Measurements from ENCODE around the gene FAM221B.

FAM221B gene

DNA sequence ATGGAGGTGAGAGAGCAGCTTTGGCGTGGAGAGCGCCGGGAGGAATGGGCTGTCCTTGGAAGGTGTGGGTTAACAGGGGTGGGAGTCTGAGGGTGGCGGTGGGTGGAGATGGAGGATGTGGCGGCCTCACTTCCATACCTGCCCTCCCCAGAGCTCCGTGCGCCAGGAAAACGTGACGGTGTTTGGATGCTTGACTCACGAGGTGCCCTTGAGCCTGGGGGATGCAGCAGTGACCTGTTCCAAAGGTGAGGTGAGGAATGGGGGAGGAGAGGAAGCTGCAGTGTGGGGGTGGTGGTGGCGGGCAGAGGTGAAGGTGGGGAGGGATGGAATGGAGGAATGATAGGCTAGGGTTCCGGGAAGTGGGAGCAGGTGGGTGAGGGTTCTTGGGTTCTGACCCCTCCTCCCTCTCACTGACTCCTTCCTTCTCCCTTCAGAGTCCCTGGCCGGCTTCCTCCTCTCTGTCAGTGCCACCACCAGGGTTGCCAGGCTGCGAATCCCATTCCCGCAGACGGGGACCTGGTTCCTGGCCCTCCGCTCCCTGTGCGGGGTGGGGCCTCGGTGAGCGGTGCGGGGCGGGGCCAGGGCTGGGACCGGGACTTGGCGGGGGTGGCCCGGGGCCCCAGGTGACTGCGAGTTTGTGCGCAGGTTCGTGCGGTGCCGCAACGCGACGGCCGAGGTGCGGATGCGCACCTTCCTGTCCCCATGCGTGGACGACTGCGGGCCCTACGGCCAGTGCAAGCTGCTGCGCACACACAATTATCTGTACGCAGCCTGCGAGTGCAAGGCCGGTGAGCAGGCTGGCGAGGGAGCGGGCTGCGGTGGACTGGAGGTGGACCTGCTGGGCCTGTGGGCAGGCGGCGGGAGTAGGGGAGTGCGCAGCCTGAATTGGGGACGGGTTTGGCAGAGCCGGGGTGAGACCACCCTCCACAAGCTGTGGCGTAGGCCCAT, 17.6 kb upstream of the FAM221B start:
- DNase-seq (ENCODE audit: low spot score) = no peak

DNA sequence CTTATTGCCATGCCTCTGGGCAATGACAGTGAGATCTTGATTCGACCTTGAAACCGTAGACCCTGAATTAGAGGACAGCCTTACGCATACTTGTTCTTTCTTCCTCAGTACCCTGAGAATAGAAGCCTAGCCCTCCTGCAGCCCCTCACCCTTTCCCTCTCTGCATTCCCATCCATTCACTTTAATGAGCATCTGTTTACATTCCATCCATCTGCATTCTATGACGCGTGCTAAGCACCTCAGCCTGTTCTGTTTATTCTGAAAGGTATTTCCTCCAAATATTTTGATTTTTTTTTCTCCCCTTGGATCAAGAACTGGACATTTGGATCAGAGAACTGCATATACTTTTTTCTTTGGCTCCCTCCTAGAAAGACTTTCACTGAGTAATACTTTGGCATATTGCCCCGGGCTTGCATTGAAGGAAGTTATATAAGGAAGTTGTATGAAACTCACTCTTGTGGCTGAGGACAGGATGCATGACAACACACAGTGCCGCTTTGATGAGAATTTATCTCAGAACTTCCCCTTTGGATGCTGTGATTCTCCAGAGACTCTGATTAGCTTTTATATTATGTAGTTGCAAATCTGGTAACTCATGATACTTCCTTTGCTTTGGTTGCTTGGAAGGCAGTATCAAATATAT, 16.2 kb upstream of the FAM221B start:
- DNase-seq (ENCODE audit: low spot score) = no peak

DNA sequence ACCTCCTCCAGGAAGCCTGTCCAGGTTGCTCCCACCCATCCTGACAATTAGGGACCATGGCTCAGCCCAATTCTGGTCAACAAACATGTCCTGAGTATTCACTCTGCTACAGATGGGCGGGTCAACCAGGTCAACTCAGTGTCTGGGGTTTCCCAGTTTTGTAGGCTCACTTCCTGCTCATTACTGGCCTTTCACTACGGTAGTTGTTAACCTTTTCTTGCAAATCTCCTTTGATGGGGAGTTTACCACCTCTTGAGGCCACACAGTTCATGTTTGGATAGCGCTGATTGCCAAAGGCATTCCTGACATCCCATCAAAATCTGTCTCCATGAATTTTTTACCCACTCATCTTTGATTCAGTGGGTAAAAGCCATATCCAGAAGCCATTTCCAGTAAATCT, 14.3 kb upstream of the FAM221B start:
- DNase-seq (ENCODE audit: low spot score) = no peak

DNA sequence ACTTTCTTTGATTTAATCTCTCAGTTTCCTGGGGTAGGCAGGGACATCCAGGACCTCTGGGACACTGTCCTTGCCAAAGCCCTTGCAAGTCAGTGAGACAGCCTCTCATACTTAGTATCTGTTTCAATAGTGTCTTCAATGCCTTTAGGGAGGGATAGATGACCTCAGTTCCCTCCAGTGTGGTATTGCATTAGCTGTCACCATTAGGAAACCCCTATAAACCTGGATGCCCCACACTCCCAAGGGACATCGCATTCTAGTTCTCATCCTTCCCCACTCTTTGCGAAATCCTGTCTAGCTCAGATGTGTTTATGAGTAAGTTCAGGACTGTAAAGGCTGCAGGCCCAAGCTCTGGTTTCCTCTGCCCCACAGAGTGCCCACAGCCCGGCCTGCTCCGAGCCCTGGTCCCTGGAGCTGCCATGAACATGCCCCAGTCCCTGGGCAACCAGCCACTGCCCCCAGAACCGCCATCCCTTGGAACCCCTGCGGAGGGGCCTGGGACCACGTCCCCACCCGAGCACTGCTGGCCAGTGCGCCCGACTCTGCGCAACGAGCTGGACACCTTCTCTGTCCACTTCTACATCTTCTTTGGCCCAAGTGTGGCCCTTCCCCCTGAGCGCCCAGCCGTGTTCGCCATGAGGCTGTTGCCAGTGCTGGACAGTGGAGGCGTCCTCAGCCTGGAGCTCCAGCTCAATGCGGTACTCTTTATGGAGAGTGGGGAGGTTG, 13.7 kb upstream of the FAM221B start:
- no peak for DNase-seq (ENCODE audit: low spot score)

DNA sequence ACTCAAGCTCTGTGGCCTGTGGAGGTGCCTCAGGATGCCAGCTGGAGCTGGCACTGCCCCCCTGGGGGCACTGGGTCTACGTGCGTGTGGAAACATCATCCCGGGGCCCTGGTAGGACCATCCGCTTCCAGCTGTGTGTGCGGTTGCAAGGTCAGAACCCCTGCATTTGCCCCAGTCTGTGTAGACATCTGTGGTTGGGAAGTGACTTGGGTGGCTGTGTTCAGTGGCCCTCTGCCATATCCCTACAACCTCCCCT, 13.0 kb upstream of the FAM221B start:
- DNase-seq (ENCODE audit: low spot score) = no peak

DNA sequence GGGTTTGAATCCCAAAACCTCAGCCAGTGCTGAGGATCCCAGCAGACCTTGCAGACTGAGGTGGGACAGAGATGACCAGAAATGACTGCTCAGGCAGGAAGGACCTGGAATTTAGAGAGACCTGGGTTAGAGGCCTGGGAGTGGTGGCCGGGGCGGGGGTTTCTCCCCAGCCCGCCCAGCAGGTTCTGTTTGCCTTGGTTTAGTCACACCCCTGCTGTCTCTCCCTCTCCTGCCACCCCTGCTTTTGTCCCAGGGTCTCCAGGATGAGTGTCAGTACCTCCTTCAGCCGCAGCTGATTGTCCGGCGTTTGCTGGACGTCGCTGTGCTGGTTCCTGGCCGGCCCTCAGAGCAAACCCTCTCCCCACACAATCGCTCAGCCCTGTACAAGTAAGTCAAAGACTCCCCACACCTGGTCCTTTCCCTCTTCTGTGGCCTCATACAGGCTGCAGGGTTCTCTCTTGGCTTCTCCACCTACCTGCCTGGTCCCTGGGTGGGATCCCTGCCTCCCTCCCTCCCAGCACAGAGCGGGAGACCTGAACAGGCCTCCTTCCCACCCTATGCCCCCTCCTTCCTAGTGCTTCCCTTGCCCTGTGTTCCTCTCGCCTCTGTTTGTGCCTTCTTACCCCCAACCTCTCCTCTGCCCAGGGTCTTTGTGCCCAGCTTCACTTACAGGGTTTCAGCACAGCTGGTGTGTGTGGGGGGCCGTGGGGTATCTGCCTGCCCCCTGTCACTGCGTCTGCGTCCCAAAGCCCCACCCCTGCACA, 12.5 kb upstream of the FAM221B start:
- DNase-seq (ENCODE audit: low spot score) = no peak

DNA sequence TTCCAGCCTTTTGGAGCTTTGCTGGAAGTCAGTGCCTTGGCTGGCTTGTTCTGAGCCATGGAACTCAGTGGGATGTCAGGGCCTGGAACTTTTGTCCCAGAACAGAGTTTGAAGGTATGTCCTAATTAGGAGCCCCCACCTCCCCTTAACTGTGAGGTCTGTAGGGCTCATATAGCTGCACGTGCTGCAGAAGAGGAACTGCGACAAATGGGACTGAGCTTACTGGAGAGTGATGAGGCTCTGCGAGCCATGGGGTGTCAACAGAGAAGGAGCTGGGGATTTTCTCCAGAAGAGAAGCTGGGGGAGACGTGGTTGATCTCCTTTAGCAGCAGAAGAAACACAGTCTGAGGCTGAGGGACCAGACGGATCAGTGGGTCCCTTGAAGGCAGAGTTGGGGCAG, 11.4 kb upstream of the FAM221B start:
- DNase-seq (ENCODE audit: low spot score) = no peak

DNA sequence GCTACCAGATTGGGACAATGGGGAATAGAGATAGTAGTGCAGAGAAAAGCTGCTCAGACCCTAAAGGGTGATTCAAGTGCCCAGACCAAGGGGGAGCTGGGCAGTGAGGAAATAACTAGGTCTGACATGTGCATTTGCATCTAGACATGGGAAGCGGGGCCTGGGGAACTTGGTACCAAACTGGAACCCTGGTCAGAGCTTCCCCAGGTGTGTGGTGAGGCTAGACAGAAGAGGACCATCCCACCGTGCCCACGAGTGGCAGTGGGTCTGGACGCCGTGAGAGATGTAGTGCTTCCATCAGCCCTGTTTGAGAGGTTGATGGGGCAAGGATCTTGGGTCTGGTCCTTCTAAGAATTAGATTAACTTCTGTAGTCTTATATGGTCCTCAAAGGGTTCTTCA, 8.1 kb upstream of the FAM221B start:
- DNase-seq (ENCODE audit: low spot score) = no peak

DNA sequence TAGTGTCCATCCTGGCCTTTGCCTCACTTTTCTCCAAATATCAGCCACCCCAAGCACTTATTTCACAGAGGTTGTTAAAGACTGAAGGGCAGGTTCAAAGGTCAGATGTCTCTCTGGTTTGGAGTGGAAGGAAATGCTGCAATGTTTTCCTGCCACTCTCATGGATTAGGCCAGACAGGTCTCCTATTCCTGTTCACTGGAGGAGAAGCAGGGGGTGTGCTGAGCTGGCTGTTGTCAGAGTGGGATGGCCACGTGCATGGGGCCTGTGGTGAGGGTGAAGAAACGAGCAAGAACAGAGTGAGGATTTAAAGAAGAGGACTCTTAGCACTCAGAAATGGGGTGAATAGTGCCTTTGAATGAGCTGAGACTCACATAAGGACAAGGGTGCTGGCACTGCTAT, 7.2 kb upstream of the FAM221B start:
- DNase-seq (ENCODE audit: low spot score) = peak; percentile 52

DNA sequence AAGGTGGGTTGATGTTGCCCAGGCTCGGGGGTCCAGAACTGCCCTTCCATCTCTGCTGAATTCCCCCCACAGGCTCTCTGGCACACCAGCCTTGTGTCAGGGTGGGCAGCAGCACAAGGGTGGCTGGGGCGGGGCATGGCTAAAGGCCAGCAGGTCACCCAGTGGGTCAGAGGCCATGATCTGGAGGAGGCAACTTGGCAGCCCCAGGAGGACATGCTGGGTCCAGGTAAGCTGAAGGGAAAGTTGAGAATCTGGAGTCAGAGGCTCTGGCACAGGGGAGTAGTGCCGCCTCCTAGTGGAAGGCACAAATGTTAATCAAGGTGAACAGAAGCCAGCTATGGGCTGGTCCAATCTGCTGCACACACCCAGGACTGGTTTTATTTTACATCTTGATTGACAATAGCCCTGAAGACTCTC, 6.7 kb upstream of the FAM221B start:
- DNase-seq (ENCODE audit: low spot score) = no peak

DNA sequence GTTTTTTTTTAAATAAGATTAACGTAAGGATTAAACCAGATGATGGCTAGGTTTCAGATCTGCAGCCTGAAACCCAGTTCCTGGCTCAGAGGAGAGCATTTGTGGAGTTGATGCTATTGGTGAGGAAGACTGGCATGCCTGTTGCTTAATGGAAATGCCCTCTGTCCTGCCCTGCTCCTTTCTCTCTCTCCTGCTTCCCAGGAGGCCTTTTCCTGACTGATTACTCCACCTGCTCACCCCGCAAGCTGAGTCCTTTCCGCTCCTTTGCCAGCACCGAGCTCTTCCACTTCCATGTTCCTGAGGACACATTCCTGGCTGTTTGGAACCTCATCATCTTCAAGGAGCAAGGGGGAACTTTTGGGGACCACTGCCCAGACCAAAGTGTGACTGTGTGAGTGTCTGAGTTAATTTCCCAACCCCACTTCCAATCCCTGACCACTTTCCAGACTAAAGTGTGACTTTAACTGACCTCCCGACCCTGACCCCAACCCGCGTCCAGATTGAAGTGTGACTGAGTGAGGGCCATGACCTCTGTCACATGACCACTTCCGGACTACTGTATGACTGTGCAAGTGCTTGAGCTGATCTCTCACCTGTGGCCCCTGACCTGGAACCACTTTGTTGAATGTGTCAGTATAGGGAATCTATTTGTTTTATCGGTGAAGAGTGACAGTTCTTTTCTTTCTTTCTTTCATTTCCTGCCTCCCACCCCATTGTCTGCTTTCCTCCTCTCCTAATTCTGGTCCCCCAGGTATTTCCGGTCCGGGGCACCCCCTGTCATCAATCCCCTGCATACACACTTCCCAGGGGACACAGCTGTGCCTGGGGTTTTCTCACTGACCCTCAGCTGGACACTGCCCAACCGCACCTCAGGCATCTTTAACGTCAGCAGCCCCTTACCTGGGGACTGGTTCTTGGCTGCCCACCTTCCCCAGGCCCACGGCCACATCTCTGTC, 6.0 kb upstream of the FAM221B start:
- DNase-seq (ENCODE audit: low spot score) = no peak

DNA sequence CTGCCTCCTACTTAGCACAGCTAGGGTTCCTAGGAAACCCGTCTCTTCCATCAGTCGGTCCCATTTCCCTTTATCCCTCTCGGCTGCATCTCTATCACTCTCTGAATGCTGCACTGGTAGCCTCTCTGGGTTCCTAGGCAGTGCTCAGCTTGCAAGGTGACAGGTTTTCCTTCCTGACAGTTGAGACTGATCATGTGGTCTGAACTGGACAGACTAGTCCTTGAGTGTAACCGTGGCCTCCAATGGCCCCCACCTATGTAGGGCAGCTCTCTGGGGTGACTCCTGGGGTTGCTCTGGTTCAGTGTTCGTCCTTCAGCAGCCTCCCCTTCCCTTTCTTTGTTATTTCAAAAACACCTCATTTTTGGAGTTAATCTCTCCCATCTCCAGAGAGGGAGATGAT, 4.3 kb upstream of the FAM221B start:
- DNase-seq (ENCODE audit: low spot score) = no peak

DNA sequence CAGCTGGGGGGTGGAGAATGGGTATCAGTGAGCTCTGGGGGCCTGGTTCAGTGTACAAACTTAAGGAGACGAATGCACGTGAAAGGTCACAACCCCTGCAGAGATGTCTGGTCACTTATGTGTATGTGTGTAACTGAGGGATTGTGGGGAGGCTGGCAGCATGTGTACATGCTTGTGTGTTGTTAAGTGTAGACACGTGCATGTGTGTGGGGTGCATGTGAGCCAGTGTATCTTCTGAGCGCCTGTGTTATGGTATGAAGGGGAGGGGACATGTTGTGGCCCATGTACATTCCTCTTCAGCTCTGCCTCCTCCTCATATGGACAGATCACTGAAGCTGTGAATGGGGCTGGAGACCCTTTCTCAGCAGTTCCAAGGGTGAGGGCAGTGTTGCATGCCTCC, 2.5 kb upstream of the FAM221B start:
- no peak for DNase-seq (ENCODE audit: low spot score)

DNA sequence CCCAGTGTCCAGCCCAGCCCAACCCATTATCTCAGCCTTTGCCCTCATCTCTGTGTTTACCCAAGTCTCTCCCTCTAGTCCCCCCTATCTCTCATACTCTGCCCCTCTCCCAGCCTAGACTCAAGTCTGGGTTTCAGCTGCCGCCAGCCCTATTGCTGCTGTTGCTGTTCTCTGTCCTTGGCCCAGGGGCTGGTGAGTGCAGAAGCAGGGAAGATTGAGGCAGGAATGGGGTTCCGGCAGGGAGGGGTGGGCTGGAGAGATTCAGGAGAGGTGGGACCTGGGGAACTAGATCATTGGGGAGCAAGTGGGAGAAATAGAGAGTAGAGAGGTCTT, 1.2 kb upstream of the FAM221B start:
- DNase-seq (ENCODE audit: low spot score) = no peak

DNA sequence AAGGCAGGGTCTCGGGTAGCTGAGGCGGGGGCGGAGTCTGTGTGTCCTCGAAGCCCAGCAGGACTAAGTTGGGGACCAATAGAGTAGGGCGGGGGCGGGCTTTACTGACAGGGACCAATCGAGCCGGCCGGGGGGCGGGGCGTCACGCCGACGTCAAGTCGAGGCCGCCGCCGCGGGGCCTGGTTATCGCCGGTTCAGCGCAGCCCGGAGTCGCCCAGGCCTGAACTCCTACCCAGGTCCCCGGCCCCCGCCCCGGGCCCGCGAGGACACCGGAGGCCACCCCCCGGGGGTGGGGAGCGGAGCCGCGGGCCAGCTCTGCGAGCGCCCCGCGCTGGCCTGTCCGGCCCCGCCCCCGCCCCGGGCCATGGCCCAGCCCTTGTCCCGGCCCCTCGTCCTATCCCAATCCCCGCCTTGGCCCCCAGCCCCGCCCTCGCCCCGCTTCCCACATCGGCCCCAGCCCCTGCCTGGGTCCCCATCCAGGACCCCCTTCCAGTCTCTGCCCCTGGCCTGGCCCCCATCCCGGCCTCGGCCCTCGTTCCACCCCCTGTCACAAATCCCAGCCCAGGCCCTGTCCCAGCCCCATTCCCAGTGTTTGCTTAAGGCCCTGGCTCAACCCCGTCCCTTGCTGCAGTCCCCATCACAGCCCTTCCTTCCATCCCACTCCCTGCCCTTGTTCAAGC, 692 bp upstream of the FAM221B start, which contains the start of gene TMEM8B:
TMEM8B (plus strand) TSS at position 145 of the 680 bp plus-strand sequence; CDS start at position 365, 220 bp downstream.
- peak; percentile 91 for DNase-seq (ENCODE audit: low spot score)

DNA sequence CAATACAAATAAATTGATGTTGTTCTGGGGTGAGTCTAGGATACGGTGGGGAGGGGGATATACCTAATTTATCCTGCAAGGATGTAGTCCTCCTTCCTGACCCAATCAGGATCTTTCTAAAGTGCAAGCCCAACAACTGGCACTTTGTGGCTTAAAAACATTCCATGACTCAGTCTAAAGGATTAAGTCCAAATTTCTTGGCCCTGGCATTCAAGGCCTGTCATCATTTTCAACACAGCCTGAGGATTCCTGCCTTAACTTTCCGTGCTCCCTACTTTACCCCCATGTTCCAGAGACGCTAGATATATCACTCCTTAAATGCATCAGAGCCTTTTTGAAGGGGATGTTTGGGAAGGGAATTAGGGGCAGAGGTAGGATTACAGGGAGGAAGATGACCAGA, 1.0 kb downstream of the FAM221B start:
- no peak for DNase-seq (ENCODE audit: low spot score)

DNA sequence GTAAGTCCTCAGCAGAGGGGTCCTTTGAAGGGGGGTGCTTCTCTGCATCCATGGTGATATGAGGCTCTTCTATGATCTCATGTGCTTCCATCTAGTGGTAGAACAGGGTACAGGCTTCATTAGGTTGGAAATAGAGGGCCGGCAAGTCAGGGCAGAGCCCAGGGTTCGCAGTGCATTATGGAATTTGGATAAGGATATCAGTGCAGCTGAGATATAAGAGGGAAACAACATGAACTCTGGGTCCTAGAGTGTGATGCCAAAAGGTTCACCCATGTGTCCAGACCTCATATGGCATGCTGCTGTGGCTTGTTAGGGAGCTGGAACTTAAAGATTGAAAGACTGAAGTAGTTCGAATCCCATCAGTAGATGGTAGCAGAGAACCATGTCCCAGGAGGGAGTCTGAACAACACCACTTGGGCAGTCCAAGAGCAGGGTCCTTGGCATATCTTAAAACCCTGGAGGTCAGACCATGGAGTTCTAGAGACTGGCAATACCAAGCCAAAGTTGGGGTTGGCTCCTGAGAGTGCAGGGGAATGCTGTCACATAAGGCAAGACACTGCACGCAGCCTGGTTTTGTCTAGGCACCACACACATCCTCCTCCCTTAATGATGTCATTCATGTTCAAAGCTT, 2.3 kb downstream of the FAM221B start:
- DNase-seq (ENCODE audit: low spot score) = no peak

DNA sequence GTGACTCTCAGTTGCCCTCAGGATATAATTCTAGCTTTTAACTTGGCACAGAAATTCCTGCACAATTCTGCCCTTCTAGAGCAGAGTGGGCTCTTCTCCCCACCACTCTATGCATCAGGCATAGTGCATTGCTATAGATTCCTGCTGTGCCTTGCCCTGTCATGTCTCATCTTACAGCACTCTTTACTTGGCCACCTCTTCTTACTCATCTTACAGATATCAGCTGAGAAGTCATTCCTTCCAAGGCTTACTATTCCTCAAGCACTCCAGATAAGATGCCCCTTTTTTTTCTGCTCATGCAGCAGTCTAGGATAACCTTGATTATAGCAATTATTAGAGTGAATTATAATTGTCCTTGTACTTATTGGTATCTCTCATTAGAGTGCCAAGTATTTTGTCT, 5.6 kb downstream of the FAM221B start:
- DNase-seq (ENCODE audit: low spot score) = no peak

DNA sequence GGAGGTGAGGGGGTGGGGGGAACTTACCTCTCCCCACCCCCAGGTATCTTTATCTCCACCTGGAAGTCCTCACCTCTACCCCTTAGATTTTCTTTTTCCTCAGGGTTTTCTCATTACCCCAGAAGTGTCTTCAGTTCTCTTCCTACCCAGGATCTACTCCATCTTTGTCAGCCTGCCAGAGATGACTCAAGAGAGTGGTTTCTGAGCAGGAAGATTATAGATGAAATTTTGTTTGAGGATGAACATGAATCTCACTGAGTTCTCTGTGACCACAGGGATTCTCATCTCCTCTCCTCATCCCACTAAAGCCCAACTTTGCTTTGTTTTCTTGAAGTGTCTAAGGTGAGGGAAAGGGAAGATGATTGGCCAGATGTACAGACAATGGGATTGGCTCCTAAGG, 8.5 kb downstream of the FAM221B start:
- no peak for DNase-seq (ENCODE audit: low spot score)

DNA sequence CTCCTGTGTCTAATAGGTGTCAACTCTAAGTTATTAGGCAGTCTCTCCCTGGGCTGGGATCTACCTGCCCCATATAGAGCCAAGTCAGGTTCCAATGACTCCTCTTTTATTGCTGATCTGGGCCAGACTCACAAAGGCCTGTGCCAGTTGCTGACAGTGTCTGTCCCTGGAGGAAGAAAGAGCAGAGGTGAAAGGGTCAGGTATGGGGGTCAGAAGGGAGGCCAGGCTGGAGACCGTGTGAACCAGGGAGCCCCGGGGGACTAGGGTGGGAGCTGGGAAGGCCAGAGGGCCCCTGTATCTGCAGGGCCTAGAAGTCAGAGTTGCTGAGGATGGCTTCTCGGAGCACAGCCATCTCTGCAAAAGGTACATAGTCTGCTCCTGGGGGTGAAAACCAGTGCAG, 10.2 kb downstream of the FAM221B start:
- DNase-seq (ENCODE audit: low spot score) = no peak

Data from HuH-7.5 (cell line).